ENCODE measurements around the gene TKTL1.

DNA sequence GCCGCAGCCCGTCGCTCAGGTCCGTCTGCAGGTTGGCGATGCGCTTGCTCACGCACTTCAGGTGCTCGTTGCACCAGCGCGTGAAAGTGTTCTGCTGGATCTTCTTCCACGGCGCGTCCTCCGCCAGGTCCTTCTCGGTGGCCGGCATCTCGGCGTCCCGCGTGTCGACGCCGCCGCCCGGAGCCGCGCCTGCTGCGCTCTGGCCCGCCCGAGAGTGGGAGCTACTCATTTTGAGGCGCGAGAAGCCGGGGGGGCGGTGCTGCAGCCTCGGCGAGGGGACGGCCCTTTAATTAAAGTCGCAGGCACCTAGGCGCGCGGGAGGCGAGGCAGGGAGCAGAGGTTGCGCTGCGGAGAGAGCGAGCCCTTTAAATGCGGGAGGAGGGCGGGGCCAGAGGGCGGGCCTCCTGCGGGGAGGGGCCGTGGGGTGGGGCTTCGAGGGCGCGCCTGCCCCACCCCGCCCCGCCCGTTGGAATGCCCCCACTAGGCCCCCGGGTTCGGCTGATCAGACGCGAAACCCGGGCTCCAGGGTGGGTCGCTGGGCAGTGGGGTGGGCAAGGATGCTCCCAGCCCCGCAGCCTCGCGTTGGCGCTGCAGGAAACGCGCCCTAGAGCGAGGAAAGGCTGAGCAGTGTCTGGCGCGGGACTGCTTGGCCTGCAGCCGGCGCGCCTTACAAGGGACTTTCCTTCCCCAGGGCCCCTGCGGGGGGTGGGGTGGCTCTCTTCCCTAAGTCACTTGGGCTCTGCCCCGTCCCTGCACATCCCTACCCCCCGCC lies 75.6 kb downstream of the TKTL1 start:
- TF ChIP-seq POLR2AphosphoS5 (IDR thresholded peaks at IDR 0.05; ENCODE audit: low read depth, low read length) (peak; percentile 95), FOXP2 (optimal IDR thresholded peaks at IDR 0.05; ENCODE audit: borderline replicate concordance, extremely low read depth, extremely low read length, insufficient read depth) (no peak), SIN3A (IDR thresholded peaks at IDR 0.05; ENCODE audit: borderline replicate concordance, insufficient read depth, low read length) (no peak)
- TF ChIP-seq, protein P1, sequence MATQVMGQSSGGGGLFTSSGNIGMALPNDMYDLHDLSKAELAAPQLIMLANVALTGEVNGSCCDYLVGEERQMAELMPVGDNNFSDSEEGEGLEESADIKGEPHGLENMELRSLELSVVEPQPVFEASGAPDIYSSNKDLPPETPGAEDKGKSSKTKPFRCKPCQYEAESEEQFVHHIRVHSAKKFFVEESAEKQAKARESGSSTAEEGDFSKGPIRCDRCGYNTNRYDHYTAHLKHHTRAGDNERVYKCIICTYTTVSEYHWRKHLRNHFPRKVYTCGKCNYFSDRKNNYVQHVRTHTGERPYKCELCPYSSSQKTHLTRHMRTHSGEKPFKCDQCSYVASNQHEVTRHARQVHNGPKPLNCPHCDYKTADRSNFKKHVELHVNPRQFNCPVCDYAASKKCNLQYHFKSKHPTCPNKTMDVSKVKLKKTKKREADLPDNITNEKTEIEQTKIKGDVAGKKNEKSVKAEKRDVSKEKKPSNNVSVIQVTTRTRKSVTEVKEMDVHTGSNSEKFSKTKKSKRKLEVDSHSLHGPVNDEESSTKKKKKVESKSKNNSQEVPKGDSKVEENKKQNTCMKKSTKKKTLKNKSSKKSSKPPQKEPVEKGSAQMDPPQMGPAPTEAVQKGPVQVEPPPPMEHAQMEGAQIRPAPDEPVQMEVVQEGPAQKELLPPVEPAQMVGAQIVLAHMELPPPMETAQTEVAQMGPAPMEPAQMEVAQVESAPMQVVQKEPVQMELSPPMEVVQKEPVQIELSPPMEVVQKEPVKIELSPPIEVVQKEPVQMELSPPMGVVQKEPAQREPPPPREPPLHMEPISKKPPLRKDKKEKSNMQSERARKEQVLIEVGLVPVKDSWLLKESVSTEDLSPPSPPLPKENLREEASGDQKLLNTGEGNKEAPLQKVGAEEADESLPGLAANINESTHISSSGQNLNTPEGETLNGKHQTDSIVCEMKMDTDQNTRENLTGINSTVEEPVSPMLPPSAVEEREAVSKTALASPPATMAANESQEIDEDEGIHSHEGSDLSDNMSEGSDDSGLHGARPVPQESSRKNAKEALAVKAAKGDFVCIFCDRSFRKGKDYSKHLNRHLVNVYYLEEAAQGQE (IDR thresholded peaks at IDR 0.05; ENCODE audit: insufficient read depth in 1 of 2, low read depth in 2 of 2, low read length in 2 of 2): 0 out of 4 replicates have a peak, but pooled peaks of 1 of the 2 experiments have one; percentile 48

All from PFSK-1 (cell line).